GM18517 (cell line): ENCODE data around the gene TRAPPC1.

Experiments
- ATAC-seq: cut with Tn5 transposase; IDR thresholded peaks from one replicate; pipeline ENCODE4 v1.9.1; 2021; ENCODE audit warnings: mild to moderate bottlenecking, moderate library complexity; ENCODE audit not compliant: unreplicated experiment

The TRAPPC1 gene

GRCh38 chr17:7943291-7943690 is 11.5 kb upstream of the TRAPPC1 start:
- ATAC-seq, result no peak

GRCh38 chr17:7940743-7941142 is 9.0 kb upstream of the TRAPPC1 start:
- no peak for ATAC-seq

GRCh38 chr17:7940034-7940433 is 8.3 kb upstream of the TRAPPC1 start:
- ATAC-seq, result no peak

- ATAC-seq, result no peak
These were observed 4.1 kb upstream of the TRAPPC1 start for GRCh38 chr17:7935859-7936258.

- no peak for ATAC-seq
These were observed 1.2 kb upstream of the TRAPPC1 start for GRCh38 chr17:7932949-7933348.

- ATAC-seq, result no peak
These were observed 741 bp upstream of the TRAPPC1 start for GRCh38 chr17:7932483-7932891.

GRCh38 chr17:7930841-7931631 is 710 bp downstream of the TRAPPC1 start:
- no peak for ATAC-seq

- ATAC-seq, result no peak
These were observed 2.4 kb downstream of the TRAPPC1 start, which contains the start of gene KCNAB3 for GRCh38 chr17:7929158-7930023. Gene KCNAB3 (minus strand): TSS chr17:7929856. CDS start chr17:7929435, 421 bp downstream.

GRCh38 chr17:7927596-7927995 is 4.2 kb downstream of the TRAPPC1 start:
- no peak for ATAC-seq

- no peak for ATAC-seq
These were observed 8.7 kb downstream of the TRAPPC1 start for GRCh38 chr17:7922845-7923628.

- no peak for ATAC-seq
These were observed 9.4 kb downstream of the TRAPPC1 start for GRCh38 chr17:7922269-7922844.

- no peak for ATAC-seq
These were observed 14.9 kb downstream of the TRAPPC1 start for GRCh38 chr17:7916808-7917207.

- no peak for ATAC-seq
These were observed 15.4 kb downstream of the TRAPPC1 start for GRCh38 chr17:7916385-7916682.

- ATAC-seq, result peak; percentile 60
These were observed 15.9 kb downstream of the TRAPPC1 start, which contains the start of gene RNF227 for GRCh38 chr17:7915611-7916384. Gene RNF227 (minus strand): TSS chr17:7916289. CDS start chr17:7916195, 94 bp downstream.

GRCh38 chr17:7915179-7915610 is 16.6 kb downstream of the TRAPPC1 start:
- peak; percentile 15 for ATAC-seq

- no peak for ATAC-seq
These were observed 18.7 kb downstream of the TRAPPC1 start for GRCh38 chr17:7912927-7913524.

- no peak for ATAC-seq
These were observed 20.6 kb downstream of the TRAPPC1 start for GRCh38 chr17:7911116-7911515.

- no peak for ATAC-seq
These were observed 21.0 kb downstream of the TRAPPC1 start for GRCh38 chr17:7910711-7911110.

GRCh38 chr17:7910281-7910680 is 21.5 kb downstream of the TRAPPC1 start:
- ATAC-seq, result no peak

GRCh38 chr17:7909089-7909488 is 22.7 kb downstream of the TRAPPC1 start:
- no peak for ATAC-seq
